Activated CD8-positive, alpha-beta memory T cell treated with anti-CD3 and anti-CD28 coated beads for 1 hour (primary cell): ENCODE results near the gene GSTT4.
"Not testable (repeated sequence)": the region's sequence is repeated elsewhere in the genome, so short reads cannot be mapped to it uniquely, and the experiment has no call there.

Source experiments
- DNase-seq, 2 donors: peaks; one replicate each; pipeline ENCODE4 v3.0.0-alpha.2; 2020; ENCODE audit warnings: low read depth in 1 of 2; ENCODE audit errors: extremely low read depth in 1 of 2

Gene GSTT4

DNA sequence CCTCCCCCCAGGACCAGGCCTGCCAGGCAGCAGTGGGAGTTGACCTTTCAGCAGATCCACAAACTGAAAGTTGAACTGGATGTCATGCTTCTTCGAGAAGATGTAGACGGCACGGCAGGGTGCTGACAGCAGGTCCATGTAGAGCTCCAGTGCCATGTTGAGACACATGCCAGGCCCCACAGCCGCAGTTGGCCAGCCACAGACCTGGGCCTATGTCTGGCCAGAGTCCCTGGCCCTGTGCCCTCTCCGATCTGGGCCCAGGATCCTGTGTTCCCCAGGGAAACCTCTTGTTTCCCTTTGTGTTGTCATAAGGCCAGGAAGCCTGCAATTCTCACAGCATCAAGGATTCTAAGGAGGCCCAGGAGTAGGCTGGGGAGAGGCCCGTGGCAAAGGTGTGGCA lies at the start of gene GSTT4:
GSTT4 (minus strand) TSS at position 253 of the 400 bp plus-strand sequence; CDS start at position 156, 97 bp downstream.
- no peak for DNase-seq

DNA sequence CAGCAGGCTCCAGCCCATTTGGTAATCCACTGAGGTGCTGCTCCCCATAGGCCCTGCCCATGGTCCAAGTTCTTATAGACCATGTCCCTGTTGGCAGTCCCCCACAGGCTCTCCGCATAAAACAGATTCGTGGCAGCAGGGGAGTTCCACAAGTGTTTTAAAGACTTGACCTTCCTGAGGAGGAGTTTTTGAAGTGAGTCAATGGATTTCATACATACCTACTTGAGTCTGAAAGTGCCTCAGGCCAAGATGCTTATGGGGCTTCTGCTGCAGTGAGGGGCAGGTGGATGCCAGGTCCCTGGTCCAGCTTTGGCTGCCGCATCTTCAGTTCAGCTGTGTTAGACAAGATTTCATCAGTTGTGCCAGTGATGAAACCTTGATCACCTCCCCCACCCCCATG lies 49.1 kb upstream of the GSTT4 start:
- DNase-seq: no peak

DNA sequence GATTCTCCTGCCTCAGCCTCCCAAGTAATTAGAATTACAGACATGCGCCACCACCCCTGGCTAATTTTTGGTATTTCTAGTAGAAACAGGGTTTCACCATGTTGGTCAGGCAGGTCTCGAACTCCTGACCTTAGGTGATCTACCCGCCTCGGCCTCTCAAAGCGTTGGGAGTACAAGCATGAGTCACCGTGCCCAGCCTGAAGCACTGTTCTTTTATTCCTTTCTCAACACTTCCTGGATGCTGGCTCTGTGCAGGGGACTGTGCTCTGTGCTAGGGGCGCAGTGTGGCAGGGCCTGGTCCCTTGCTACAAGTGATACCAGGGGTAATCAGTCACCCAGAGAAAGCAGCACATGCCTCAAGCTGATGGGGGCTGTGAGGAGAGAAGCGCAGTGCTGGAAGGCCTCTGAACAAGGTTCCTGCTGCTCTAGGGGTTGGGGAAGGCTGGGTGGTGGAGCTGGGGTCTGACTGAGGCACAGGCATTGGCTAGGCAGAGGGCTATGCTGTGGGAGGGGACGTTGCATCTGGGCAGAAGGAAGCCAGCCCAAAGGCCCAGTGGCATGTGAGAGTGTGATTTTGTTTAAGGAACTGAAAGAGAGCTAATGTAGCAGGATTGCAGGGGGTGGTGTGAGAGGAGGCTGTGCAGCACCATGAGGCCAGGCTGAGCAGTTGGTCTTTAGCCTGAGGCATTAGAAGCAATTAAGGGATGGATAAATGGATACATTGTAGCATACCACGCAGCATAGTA lies 48.4 kb upstream of the GSTT4 start:
- no peak for DNase-seq

DNA sequence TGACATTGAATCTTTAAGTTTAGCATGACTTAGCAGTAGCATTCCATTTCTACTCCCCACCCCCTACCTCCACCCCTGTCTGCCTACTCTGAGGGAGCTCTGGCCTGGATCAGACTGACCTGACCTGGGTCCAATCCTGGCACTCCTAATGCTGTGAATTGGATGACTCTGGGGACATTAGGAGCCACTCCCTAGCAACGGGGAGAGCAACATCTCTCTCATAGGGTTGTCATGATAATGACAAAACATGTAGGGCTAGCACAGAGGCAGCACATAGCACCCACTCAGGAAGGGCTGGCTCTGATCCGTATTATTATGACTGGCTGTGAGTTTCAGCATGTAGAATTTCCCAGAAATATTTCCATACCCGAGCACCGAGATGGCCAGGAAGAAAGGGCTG lies 46.3 kb upstream of the GSTT4 start:
- DNase-seq: no peak

DNA sequence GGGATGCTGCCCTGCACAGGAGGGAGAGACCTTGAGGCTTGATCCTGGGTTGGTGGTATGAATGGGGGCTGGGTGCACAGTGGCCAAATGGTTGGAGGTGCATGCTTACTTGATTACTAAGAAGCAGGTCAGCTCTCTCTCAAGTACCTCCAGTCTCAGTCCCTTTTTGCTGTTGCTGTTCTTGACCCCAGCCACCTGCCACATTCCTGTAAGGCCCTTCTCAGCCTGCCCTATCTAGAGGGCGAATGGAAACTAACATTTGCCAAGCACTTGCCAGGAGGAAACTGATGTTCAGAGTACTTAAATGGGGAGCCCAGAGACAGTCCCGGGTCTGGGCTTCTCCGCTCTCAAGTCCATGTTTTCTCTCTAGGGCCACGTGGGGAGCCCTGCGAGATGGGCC lies 45.8 kb upstream of the GSTT4 start:
- DNase-seq: no peak

DNA sequence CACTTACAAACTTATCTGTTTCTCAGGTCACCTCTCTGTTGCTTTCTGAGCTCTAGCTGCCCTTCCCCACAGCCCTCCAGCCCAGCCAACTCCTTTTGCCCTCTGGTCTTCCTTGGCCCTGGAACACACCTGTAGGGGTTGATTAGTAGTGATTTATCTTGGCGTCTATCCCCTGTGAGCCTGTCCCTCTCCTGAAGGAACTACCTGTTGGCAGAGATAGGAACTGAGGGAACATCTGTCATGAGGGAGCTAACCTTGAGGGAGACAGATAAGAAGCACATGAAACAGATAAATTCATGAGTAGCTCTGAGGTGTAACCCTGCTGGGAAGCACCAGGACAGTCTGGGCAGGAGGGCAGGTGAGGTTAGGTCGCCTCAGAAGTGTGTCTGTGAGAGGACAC lies 44.7 kb upstream of the GSTT4 start:
- no peak for DNase-seq

DNA sequence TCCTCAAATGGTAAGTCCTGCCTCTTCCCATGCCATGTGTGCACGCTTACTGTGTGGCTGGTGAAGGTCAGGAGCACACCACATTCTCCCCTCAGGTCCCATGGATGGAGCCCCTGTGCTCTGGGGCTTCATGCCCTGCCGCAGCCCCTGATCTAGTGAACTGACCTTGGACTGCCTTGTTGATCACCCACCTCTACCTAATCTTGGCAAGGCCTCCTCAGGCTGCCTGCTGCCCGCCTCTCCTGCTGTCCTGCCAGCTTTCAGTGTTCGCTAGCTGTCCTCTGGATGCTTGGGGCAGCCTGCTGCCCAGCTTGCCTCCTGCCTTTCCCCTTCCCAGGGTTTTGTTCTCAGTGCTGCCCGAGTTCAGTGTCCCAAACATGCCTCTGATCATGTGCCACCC lies 44.0 kb upstream of the GSTT4 start:
- no peak for DNase-seq

DNA sequence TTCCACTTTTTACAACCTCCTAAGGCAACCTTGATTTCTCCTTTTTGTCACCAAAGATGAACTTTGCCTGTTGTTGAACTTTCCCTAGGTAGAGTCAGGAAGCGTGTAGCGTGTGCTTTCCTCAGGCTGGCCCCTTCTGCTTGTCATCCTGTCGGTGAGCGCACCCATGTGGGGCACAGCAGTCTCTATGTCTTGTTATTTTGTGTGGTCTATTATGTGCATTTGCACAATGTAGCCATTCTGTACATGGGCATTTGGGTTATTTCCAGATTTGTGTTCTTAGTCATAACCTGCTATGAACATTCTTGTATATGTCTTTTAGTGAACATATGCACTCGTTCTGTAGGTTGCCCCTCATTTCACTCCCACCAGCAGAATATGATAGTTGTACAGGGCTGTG lies 40.8 kb upstream of the GSTT4 start:
- DNase-seq: no peak

DNA sequence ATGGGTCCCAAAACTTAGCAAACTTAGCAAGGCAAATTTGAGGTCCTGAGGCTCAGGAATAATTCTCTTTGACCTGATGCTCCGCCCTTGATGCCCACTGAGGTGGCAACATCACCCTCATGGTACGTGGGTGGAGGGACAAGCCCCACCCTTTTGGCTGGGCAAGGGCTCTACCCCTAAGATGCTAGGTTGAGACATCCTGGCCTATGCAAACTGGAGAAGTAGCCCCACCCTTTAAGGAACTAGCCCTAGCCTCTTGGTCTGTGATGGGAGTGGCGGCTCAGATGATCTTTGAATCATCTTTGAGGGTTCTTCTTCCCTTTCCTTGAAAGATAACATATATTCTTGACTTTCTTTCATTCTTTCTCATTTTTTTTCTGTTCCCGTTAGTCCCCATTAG lies 38.7 kb upstream of the GSTT4 start:
- DNase-seq: no peak

DNA sequence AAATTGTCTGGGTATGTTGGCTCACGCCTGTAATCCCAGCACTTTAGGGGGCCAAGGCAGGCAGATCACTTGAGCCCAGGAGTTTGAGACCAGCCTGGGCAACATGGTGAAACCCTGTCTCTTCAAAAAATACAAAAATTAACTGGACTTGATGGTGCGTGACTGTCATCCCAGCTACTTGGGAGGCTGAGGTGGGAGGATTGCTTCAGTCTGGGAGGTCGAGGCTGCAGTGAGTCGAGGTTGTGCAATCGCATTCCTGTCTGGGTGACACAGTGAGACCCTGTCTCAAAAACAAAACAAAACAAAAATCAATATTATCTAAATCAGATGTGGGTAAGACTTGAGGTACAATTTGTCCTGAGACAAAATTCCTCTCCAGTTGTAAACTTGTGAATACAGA lies 38.2 kb upstream of the GSTT4 start:
- DNase-seq: not testable (repeated sequence)

DNA sequence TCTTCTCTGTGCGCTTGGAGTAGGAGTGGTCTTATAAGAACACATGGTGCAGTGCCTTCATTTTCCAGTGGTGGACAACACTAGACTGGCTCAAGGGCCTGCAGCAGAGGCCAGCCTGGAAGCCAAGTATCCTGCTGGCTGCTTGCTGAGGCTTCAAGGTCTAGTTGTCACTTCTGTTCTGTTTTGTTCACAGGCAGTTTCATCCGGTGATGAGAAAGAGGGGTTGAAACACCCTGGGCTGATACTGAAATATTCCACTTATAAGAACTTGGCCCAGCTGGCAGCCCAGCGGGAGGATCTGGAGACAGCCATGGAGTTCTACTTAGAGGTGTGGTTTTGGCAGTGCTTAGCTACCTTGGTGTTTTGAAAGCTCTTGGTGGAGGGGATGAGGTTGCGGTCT lies 35.7 kb upstream of the GSTT4 start:
- no peak for DNase-seq

DNA sequence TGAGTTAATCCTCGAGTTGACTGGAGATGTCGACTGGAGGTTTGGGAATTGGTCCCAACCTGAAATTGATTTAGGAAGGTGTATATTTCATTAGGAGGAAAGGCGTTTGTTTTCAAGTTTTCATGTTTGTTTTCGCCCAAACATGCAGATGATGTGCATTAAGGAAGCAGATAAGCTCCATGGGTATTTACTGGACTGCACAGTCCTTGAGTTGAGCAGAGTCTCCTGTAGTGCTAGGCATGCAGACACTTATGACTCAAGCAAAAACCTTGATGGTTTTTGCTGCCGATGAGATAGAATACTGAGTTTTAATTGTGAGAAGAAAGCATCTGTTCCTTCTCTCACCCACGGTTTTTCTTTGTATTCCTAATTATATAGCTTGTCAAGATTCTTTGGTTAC lies 33.8 kb upstream of the GSTT4 start:
- DNase-seq: no peak

DNA sequence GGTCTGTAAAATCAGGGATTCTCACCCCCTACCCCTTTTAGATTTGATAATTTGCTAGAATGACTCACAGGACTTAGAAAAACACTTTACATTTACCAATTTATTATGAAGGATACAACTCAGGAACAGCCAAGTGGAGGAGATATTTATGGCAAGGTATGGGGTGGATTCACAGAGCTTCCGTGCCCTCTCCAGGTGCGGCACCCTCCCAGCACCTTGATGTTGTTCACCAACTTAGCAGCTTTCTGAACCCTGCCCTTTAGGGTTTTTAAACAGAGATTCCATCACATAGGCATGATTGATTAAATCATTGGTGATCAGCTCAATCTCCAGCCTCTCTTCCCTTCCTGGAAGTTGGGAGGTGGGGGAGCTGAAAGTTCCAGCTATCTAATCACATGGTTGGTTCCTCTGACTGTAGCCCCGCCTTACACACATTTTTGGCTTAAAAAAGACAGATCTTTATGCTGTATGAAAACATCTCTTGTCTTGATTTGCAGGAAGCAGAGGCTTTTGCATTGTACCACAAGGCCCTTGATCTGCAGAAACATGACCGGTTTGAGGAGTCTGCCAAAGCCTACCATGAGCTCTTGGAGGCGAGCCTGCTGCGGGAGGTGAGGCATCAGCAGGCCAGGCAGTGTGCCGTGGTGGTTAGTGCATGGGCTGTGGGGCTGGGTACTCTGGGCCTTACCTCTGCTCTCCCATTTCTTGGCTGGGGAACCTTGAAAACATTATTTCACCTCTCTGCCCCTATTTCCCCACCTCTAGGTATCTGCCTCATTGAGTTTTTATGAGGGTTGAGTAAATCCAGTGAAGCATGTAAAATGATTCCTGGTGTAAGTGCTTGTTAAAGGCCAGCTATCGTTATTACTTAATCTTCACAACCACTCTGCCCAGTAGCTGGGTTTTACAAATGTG lies 32.9 kb upstream of the GSTT4 start:
- DNase-seq: peak in 1 of 2 donors; percentile 9

DNA sequence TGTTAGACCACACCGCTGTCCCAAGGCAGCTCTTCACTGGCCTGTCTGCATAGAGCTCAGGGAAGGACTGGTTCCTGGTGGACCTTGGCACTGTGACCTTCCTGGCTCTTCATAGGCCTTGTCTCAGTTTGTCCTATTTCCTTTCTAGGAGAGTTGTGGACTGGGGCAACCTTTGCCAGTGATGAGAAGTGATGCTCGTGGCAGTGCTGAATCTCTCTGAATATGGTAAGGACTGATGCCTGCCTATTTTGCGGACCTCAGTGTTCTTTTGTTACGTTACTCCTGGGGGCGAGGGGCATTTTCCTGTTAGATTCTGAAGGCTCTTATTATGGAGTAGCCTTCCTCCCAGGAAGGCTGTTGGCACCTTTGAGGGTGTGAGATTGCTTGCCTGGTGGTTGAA lies 30.0 kb upstream of the GSTT4 start:
- DNase-seq: no peak

DNA sequence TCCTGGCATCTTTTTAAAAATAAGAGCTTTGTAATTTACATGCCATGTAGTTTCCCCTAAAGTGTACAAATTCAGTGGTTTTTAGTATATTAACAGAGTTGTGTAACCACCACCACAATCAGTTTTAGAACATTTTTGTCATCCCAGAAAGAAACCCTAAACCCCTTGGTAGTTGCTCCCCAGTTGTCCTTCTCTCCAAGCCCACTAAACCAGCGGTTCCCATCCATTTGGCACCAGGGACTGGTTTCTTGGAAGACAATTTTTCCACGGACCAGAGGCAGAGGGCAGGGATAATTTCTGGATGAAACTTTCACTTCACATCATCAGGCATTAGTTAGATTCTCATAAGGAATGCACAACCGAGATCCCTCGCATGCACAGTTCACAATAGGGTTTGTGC lies 28.5 kb upstream of the GSTT4 start:
- DNase-seq: no peak

DNA sequence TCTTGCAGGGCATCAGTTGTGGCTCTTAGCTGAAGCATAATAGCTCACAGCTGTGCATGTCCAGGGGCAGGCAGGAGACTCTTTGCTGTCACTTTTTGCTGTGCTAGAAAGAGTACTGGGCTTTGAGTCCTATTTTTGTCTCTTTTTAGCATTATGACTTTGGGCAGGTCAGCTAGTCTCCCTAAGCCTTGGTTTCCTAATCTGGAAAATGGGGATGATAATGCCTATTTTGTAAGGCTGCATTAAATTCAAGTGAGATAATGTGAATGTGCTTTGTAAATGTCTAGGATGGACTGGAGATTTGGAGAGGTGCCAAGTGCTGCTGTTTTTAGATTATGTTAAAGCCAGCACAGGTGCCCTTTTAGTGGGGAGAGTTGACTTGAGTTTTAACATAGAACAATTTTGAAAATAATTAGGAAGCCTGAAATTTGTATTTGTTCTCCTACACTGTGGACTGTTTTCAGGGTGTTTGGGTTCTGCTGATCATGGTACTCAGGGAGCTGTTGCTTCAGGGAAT lies 25.0 kb upstream of the GSTT4 start:
- no peak for DNase-seq

DNA sequence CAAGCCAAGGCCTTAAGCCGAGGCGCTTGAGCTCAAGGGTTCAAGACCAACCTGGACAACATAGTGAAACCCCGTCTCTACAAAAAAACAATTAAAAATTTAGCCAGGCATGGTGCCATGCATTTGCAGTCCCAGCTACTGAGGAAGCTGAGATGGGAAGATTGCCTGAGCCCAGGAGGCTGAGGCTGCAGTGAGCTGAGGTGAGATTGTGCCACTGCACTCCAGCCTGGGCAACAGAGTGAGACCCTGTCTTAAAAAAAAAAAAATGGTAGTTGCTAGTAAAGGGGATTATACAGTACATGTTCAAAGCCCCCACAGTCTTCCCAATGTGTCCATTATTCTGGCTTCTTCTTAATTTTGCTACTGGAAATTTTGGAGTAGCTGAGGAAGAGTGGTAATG lies 24.1 kb upstream of the GSTT4 start:
- DNase-seq: no peak

DNA sequence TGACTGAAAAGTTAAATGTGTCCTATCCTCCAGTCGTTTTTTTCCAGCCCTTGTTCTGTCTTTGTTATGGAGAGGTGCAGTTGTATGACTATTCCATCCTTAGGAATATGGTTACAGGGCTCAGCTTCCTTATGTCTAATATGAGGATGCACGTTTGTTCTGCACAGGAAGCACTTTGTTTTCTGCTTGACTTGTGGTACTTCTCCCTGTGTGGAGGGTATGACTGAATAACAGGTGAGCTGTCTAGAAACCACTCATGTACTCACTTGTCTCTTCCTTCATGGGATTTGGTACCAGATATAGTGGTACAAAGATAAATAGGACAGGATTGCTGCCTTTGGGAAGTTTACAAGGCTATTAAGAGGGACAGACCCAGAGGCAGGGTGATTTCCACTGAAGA lies 23.3 kb upstream of the GSTT4 start:
- DNase-seq: no peak

DNA sequence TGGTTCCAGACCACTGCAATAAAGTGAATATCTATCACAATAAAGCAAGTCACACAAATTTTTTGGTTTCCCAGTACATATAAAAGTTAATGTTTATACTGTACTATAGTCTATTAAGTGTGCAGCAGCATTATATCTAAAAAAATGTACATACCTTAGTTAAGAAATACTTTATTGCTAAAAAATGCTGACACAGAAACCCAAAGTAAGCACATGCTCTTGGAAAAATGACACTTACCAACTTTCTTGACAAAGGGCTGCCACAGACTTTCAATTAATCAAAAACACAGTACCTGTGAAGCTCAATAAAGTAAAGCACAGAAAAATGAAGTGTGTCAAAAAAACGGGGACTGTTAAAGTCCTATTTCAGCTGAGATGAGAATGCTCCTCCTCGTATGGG lies 22.7 kb upstream of the GSTT4 start:
- no peak for DNase-seq

DNA sequence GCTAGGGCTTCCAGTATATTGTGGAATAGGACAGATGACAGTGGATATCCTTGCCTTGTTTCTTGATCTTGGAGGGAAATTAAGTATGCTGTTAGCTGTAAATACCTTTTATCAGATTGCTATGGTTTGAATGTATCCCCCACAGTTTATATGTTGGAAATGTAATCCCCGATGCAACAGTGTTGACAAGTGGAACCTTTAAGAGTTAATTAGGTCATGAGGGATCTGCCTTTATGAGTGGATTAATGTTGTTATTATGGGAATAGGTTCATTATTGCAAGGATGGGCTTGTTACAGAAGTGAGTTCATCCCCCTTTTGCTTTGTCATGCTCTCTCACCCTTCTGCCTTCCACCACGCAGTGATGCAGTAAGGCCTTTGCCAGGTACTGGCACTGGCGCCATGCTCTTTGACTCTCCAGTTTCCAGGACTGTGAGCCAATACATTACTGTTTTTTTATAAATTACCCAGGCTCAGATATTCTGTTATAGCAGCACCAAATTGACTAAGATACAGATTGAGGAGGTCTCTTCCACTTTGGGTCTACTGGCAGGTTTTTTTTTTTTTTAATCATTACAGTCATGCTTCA lies 22.2 kb upstream of the GSTT4 start:
- no peak for DNase-seq

DNA sequence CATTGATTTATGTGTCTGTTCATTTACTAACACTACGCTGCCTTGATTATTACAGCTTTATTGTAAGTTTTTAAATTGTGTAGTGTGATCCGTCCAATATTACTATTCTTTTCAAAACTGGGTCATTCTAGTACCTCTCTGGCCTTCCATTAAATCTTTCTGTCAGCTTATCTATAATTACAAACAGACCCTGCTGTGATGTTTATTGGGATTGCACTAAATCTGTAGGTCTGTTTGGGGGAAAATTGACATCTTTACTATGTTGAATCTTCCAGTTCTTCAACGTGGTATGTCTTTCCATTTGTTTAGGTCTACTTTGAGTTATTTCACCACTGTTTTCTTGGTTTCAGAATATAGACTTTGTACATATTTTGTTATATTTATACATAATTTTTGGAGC lies 21.5 kb upstream of the GSTT4 start:
- DNase-seq: no peak

DNA sequence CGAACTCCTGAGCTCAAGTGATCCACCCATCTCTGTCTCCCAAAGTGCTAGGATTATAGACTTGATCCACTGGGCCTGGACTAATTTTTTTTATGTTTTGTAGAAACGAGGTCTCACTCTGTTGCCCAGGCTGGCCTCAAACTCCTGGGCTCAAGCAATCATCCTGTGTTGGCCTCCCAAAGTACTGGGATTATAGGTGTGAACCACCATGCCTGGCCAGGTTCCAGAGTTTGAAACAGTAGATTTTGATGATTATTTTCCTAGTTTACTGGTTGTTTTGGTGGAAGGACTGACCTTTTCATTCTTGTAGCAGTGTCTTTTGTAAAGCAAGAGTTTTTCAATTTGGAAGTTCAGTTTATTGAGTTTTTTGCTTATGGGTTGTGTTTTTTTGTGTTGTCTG lies 20.8 kb upstream of the GSTT4 start:
- DNase-seq: no peak
